Activated B cell treated with CpG ODN at 0.5 μM for 24 hours (primary cell): ENCODE measurements around the gene DKK3. TPM values are rescaled to one million over a fixed set of nuclear protein-coding genes. Genes with fewer than 3 reads are reported as not detected.
"Not testable (repeated sequence)": the region's sequence is repeated elsewhere in the genome, so short reads cannot be mapped to it uniquely, and the experiment has no call there.

Source experiments
- ATAC-seq: fragments of 200-7000 bp; cut with Tn5 transposase; one replicate; pipeline ENCODE4 v1.10.0; 2021; ENCODE audit warnings: low read depth, mild to moderate bottlenecking, moderate library complexity
- CTCF ChIA-PET: fragments of 350-600 bp; sonication (Branson Sonifier 250); formaldehyde crosslinking; loops from one replicate; lab custom pipeline; 2021; ENCODE audit warnings: antibody characterized with exemption; lab: Charles Lee
- POLR2A ChIA-PET: fragments of 350-600 bp; sonication (Branson Sonifier 250); formaldehyde crosslinking; loops from one replicate; lab custom pipeline; 2021; ENCODE audit warnings: antibody characterized with exemption; lab: Charles Lee
- DNase-seq: peaks from one replicate; pipeline ENCODE4 v3.0.0; 2022
- H3K27ac Mint-ChIP-seq: one replicate; pipeline ENCODE4 v1.8.0; 2020; ENCODE audit warnings: mixed read lengths
- H3K27me3 Mint-ChIP-seq: one replicate; pipeline ENCODE4 v1.8.0; 2021; ENCODE audit warnings: mixed read lengths
- H3K36me3 Mint-ChIP-seq: one replicate; pipeline ENCODE4 v1.8.0; 2021; ENCODE audit warnings: low read depth, mixed read lengths
- H3K4me1 Mint-ChIP-seq: one replicate; pipeline ENCODE4 v1.8.0; 2021; ENCODE audit warnings: mixed read lengths
- H3K4me3 Mint-ChIP-seq: one replicate; pipeline ENCODE4 v1.8.0; 2020; ENCODE audit warnings: mild to moderate bottlenecking, mixed read lengths
- H3K9me3 Mint-ChIP-seq: one replicate; pipeline ENCODE4 v1.8.0; 2020; ENCODE audit warnings: mixed read lengths
- intact Hi-C: fragments of 100-400 bp; cut with micrococcal nuclease; formaldehyde crosslinking; loops from one replicate; pipeline ENCODE4 v1.15.1; 2024
- total RNA-seq: library from RNA; stranded (reverse); gene quantifications from 2 replicates; pipeline ENCODE4 v1.2.3, GENCODE V29; 2022
- TF ChIP-seq, protein P1 (sequence below): fragments of 200-600 bp; IDR thresholded peaks from one replicate; pipeline ENCODE4 v1.8.0; 2022; ENCODE audit warnings: antibody characterized with exemption, mild to moderate bottlenecking

The DKK3 gene
- total RNA-seq, 1 donor from 2014 or later: not detected

GRCh38 chr11:12043221-12043620, 34.8 kb upstream of the DKK3 start:
- DNase-seq (no peak), ATAC-seq (no peak)
- no peak overlapping the region for H3K27ac Mint-ChIP-seq
- H3K4me3 Mint-ChIP-seq: no peak overlapping the region
- intact Hi-C loops: loop anchor here (5.0 kb wide), 1 partner anchor 1006 kb away; no protein-coding TSS in a partner anchor
- H3K27me3 Mint-ChIP-seq: peaks cover 6% of the 10 kb centered on the region
- H3K9me3 Mint-ChIP-seq: no peaks in the 10 kb centered on the region
- no peaks in the 10 kb centered on the region for H3K36me3 Mint-ChIP-seq
- ChIA-PET POLR2A (no interaction called here), CTCF (interaction anchor here (1.0 kb wide), 1 partner anchor 68 kb away, joined by 3 read pairs; no protein-coding TSS in a partner anchor)
- TF ChIP-seq, protein P1, sequence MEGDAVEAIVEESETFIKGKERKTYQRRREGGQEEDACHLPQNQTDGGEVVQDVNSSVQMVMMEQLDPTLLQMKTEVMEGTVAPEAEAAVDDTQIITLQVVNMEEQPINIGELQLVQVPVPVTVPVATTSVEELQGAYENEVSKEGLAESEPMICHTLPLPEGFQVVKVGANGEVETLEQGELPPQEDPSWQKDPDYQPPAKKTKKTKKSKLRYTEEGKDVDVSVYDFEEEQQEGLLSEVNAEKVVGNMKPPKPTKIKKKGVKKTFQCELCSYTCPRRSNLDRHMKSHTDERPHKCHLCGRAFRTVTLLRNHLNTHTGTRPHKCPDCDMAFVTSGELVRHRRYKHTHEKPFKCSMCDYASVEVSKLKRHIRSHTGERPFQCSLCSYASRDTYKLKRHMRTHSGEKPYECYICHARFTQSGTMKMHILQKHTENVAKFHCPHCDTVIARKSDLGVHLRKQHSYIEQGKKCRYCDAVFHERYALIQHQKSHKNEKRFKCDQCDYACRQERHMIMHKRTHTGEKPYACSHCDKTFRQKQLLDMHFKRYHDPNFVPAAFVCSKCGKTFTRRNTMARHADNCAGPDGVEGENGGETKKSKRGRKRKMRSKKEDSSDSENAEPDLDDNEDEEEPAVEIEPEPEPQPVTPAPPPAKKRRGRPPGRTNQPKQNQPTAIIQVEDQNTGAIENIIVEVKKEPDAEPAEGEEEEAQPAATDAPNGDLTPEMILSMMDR: no peak
- no peaks in the 10 kb centered on the region for H3K4me1 Mint-ChIP-seq

GRCh38 chr11:12042215-12042676, 33.8 kb upstream of the DKK3 start:
- ChIA-PET CTCF (interaction anchor here (0.7 to 1.3 kb wide), 2 partner anchors 243 to 244 kb away, joined by 3 read pairs; no protein-coding TSS in a partner anchor), POLR2A (no interaction called here)
- no peaks in the 10 kb centered on the region for H3K4me1 Mint-ChIP-seq
- ATAC-seq (no peak), DNase-seq (no peak)
- H3K27me3 Mint-ChIP-seq: peaks cover 5% of the 10 kb centered on the region
- H3K4me3 Mint-ChIP-seq: no peak overlapping the region
- TF ChIP-seq, protein P1: no peak
- no peaks in the 10 kb centered on the region for H3K9me3 Mint-ChIP-seq
- intact Hi-C loops: loop anchor here (5.0 kb wide), 1 partner anchor 1005 kb away; no protein-coding TSS in a partner anchor
- no peaks in the 10 kb centered on the region for H3K36me3 Mint-ChIP-seq
- H3K27ac Mint-ChIP-seq: no peak overlapping the region

DNA sequence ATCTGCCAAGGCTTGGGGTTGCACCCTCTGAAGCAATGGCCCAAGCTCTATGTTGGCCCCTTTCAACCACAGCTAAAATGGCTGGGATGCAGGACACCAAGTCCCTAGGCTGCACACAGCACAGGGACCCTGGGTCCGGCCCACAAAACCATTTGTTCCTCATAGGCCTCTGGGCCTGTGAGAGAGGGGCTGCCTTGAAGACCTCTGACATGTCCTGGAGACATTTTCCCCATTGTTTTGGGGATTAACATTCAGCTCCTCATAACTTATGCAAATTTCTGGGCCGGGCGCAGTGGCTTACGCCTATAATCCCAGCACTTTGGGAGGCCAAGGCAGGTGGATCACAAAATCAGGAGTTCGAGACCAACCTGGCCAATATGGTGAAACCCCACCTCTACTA, 32.3 kb upstream of the DKK3 start:
- H3K36me3 Mint-ChIP-seq, POLR2A ChIA-PET, DNase-seq, H3K4me3 Mint-ChIP-seq, ATAC-seq, H3K9me3 Mint-ChIP-seq, H3K4me1 Mint-ChIP-seq, H3K27me3 Mint-ChIP-seq, H3K27ac Mint-ChIP-seq, CTCF ChIA-PET: not testable (repeated sequence)
- intact Hi-C loops: loop anchor here (5.0 kb wide), 1 partner anchor 1003 kb away; no protein-coding TSS in a partner anchor

- intact Hi-C loops: no loop called here
- peaks cover 30% of the 10 kb centered on the region for H3K27me3 Mint-ChIP-seq
- H3K4me3 Mint-ChIP-seq: no peak overlapping the region
- no peak overlapping the region for H3K27ac Mint-ChIP-seq
- H3K9me3 Mint-ChIP-seq: no peaks in the 10 kb centered on the region
- TF ChIP-seq, protein P1: no peak
- ChIA-PET POLR2A (no interaction called here), CTCF (no interaction called here)
- ATAC-seq (no peak), DNase-seq (no peak)
- H3K36me3 Mint-ChIP-seq: no peaks in the 10 kb centered on the region
- H3K4me1 Mint-ChIP-seq: no peaks in the 10 kb centered on the region
Observed at GRCh38 chr11:12032968-12033367, 24.5 kb upstream of the DKK3 start.

DNA sequence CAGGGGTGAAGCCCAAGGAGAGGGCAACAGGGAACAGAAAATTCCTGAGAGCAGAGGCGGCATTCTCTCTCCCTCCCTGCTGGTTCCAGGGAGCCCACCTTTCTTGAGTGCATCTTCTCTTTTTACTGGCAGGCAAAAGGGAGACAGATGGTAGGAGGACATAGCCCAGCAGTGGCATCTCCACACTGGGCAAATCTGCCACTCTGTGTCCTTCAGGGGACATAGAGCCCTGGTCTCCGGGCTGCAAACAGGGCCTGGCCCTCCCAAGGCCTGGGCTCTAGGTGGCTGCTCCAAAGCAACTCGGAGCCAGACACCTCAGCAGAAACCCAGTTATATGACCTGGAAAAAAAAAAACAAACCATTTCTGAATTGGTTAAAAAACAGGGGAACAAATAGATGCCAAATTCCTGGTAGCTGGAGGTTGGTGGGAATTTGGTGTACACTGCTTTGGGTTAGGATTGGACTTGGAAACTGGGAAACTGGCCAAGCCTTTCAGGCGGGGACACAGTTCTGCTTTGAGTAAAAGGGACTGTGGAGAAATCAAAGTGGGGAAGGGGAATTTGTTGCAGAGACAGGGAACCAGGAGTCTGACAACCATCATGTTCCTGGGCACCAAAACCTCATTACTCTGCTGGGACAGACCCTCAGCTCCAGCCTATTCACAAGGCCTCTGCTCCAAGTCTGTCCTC, 23.6 kb upstream of the DKK3 start:
- ChIA-PET POLR2A (no interaction called here), CTCF (no interaction called here)
- peaks cover 33% of the 10 kb centered on the region for H3K27me3 Mint-ChIP-seq
- DNase-seq: no peak
- H3K4me1 Mint-ChIP-seq: no peaks in the 10 kb centered on the region
- no peaks in the 10 kb centered on the region for H3K36me3 Mint-ChIP-seq
- no peaks in the 10 kb centered on the region for H3K9me3 Mint-ChIP-seq
- ATAC-seq: no peak
- H3K4me3 Mint-ChIP-seq: no peak overlapping the region
- TF ChIP-seq, protein P1: no peak
- H3K27ac Mint-ChIP-seq: no peak overlapping the region
- intact Hi-C loops: no loop called here
